Left lung (tissue), 10 donors: Measurements from ENCODE around the gene KIF26B. TPM values are rescaled to one million over a fixed set of nuclear protein-coding genes. Genes with fewer than 3 reads are reported as not detected.
"Not testable (repeated sequence)": the region's sequence is repeated elsewhere in the genome, so short reads cannot be mapped to it uniquely, and the experiment has no call there.

Experiments used
- ATAC-seq: fragments of 200-7000 bp; cut with Tn5 transposase; one replicate; pipeline ENCODE4 v1.9.1; 2020; ENCODE audit warnings: moderate library complexity
- DNase-seq, 4 donors: peaks; one replicate each; pipeline ENCODE4 v3.0.0-alpha.2; 2013 to 2020
- H3K27ac ChIP-seq, 2 donors: fragments of 200-600 bp; sonication (generic) in 1 of 2; one replicate each; pipeline versions ENCODE4 v1.5.0 to v1.8.0; 2020 to 2021
- H3K27me3 ChIP-seq, 2 donors: fragments of 200-600 bp; sonication (generic) in 1 of 2; one replicate each; pipeline versions ENCODE4 v1.5.0 to v1.8.0; 2020 to 2021
- H3K36me3 ChIP-seq, 2 donors: fragments of 200-600 bp; sonication (generic) in 1 of 2; one replicate each; pipeline versions ENCODE4 v1.5.0 to v1.8.0; 2020 to 2021
- H3K4me1 ChIP-seq, 2 donors: fragments of 200-600 bp; one replicate each; pipeline ENCODE4 v1.8.0; 2021
- H3K4me3 ChIP-seq, 2 donors: fragments of 200-600 bp; sonication (generic) in 1 of 2; one replicate each; pipeline versions ENCODE4 v1.5.0 to v1.8.0; 2020 to 2021; ENCODE audit warnings: mild to moderate bottlenecking in 1 of 2
- H3K9me3 ChIP-seq, 2 donors: fragments of 200-600 bp; sonication (generic) in 1 of 2; one replicate each; pipeline versions ENCODE4 v1.5.0 to v1.8.0; 2020 to 2021
- CTCF ChIP-seq, 2 donors: fragments of 200-600 bp; sonication (generic) in 1 of 2; IDR thresholded peaks; one replicate each; pipeline versions ENCODE4 v1.5.0 to v1.8.0; 2021; ENCODE audit warnings: antibody characterized with exemption in 2 of 2
- intact Hi-C, 2 donors: fragments of 100-400 bp; cut with DNase I; formaldehyde crosslinking; loops; one replicate each; pipeline versions ENCODE4 v1.11.2 to v1.14.2; 2022
- polyA plus RNA-seq, 6 donors: library from polyadenylated mRNA; unstranded; fragments of 120-200 nt; gene quantifications; one replicate each; pipeline ENCODE4 v1.2.1, GENCODE V29; 2013; ENCODE audit not compliant: insufficient read length in 6 of 6
- total RNA-seq, 2 donors: library from RNA; stranded (reverse); fragmentation: NEBNext Ultra II Directional; extraction: Animal tissue kit (Norgen Biotek cat#: 25700); gene quantifications; one replicate each; pipeline ENCODE4 v1.2.1, GENCODE V29; 2021
- donor health status: DM: no; HTN: yes; CAD: no.
- donor health status: DM: no; HTN: no; CAD: no.

The KIF26B gene
- total and polyA plus RNA-seq, 8 donors = 3.9 to 28.3 (median 6.5) TPM

DNA sequence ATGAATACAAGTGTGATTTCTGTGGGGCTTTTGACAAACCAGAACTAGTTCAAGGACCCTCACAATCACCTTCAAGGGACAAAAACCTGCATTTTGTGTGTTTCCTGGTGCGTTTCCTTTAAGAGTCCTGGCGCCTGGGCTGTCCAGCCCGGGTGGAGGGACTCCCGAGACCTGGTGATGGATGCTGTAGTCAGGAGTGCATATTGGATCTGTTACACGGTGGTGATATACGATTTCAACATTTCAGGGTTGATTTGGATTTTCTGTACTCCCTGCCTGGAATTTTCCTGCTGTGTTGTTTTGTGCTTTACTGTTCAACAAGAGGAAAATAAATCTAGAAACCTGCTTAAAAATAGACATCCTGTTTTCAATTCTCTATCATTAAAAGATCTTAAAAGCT lies 162.0 kb downstream of the KIF26B start:
- Histone ChIP-seq H3K4me3 (no peak overlapping the region), H3K9me3 (no peaks in the 10 kb centered on the region), H3K4me1 (no peaks in the 10 kb centered on the region), H3K27me3 (no peaks in the 10 kb centered on the region), H3K27ac (no peak overlapping the region), H3K36me3 (no peaks in the 10 kb centered on the region)
- ATAC-seq (no peak), DNase-seq (no peak)
- no peak for TF ChIP-seq CTCF (IDR thresholded peaks at IDR 0.05)
- intact Hi-C loops = no loop called here

- no peak for DNase-seq
- intact Hi-C loops = no loop called here
These were observed 162.4 kb downstream of the KIF26B start for GRCh38 chr1:245317217-245317616.

DNA sequence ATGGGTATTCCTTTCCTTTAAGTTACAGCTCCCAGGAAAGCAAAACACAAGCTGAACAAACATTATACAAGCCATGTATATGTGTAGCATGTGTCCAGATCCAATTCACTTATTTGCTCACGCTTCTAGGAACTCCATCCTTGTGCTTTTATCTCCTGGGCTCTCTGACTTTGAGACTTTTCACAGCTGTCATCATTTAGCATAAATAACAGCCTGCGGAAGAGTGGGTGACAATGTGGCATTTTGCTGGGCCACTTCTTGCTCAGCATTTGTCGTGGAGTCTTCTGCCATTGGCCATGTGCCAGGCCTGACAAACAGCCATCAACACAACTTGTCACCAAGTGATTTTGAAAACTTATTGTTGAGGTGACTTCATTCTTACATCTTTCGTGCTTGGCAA lies 164.3 kb downstream of the KIF26B start:
- DNase-seq = no peak
- Histone ChIP-seq H3K27ac (no peak overlapping the region), H3K27me3 (no peaks in the 10 kb centered on the region), H3K4me3 (no peak overlapping the region), H3K4me1 (no peaks in the 10 kb centered on the region), H3K36me3 (no peaks in the 10 kb centered on the region), H3K9me3 (no peaks in the 10 kb centered on the region)
- no peak for TF ChIP-seq CTCF (IDR thresholded peaks at IDR 0.05)
- no peak for ATAC-seq
- intact Hi-C loops = no loop called here

More at GRCh38 chr1:245317217-245317616, 162.4 kb downstream of the KIF26B start:
- Histone ChIP-seq H3K4me3 (no peak overlapping the region), H3K9me3 (no peaks in the 10 kb centered on the region), H3K27me3 (no peaks in the 10 kb centered on the region), H3K27ac (no peak overlapping the region), H3K36me3 (no peaks in the 10 kb centered on the region), H3K4me1 (no peaks in the 10 kb centered on the region)
- ATAC-seq = no peak
- no peak for TF ChIP-seq CTCF (IDR thresholded peaks at IDR 0.05)

DNA sequence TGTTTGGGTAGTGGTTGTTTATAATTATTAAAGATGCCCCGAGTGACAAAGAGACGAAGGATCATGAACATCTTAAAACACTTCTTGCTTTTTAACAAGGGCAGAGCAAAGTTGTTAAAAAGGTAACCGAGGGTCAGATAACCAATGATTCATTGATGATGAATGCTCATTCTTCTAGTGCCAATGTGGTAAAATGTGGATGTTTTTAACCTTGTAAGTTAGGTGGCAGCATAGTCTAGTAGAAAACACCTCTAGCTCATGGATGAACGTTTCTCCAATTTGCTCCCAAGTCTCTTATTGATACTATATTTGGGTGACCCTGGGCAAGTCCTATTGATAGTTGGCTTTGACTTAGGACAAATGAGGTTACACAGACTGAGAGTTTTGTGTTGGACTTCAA lies 167.9 kb downstream of the KIF26B start:
- H3K27ac ChIP-seq = no peak overlapping the region
- no peaks in the 10 kb centered on the region for H3K4me1 ChIP-seq
- no peak overlapping the region for H3K4me3 ChIP-seq
- intact Hi-C loops = no loop called here
- DNase-seq (no peak), ATAC-seq (no peak)
- no peak for TF ChIP-seq CTCF (IDR thresholded peaks at IDR 0.05)
- H3K27me3 ChIP-seq = no peaks in the 10 kb centered on the region
- H3K9me3 ChIP-seq = no peaks in the 10 kb centered on the region
- no peaks in the 10 kb centered on the region for H3K36me3 ChIP-seq

GRCh38 chr1:245323765-245324164 lies 169.0 kb downstream of the KIF26B start:
- H3K9me3 ChIP-seq, ATAC-seq, intact Hi-C loops: not testable (repeated sequence)

More at GRCh38 chr1:245323765-245324164, 169.0 kb downstream of the KIF26B start:
- H3K27me3 ChIP-seq, H3K4me3 ChIP-seq, H3K36me3 ChIP-seq, DNase-seq, H3K4me1 ChIP-seq, H3K27ac ChIP-seq: not testable (repeated sequence)
